Raji (cell line): Measurements from ENCODE around the gene RIC3.

ENCODE experiments used
- POLR2A ChIP-seq: IDR thresholded peaks from 2 replicates; pipeline ENCODE4 v1.6.1; 2011; ENCODE audit warnings: low read depth, low read length, control low read depth; ENCODE audit not compliant: insufficient read depth

The RIC3 gene

GRCh38 chr11:8086571-8086970, 82.3 kb downstream of the RIC3 start:
- TF ChIP-seq POLR2A, result no peak

- no peak for TF ChIP-seq POLR2A
Measured at GRCh38 chr11:8086001-8086479, 82.8 kb downstream of the RIC3 start.

GRCh38 chr11:8085011-8085645, 83.7 kb downstream of the RIC3 start:
- TF ChIP-seq POLR2A, result no peak

GRCh38 chr11:8084352-8084751, 84.5 kb downstream of the RIC3 start:
- no peak for TF ChIP-seq POLR2A

GRCh38 chr11:8083871-8084281, 84.9 kb downstream of the RIC3 start:
- no peak for TF ChIP-seq POLR2A

GRCh38 chr11:8083088-8083395, 85.8 kb downstream of the RIC3 start:
- no peak for TF ChIP-seq POLR2A

- TF ChIP-seq POLR2A, result no peak
Measured at GRCh38 chr11:8082391-8083087, 86.3 kb downstream of the RIC3 start.

- TF ChIP-seq POLR2A, result no peak
Measured at GRCh38 chr11:8081591-8082250, 87.1 kb downstream of the RIC3 start.

GRCh38 chr11:8080674-8081590, 87.9 kb downstream of the RIC3 start, which contains the start of gene TUB:
Gene TUB (plus strand): TSS chr11:8081211. CDS start chr11:8081511, 300 bp downstream.
- no peak for TF ChIP-seq POLR2A

- TF ChIP-seq POLR2A, result no peak
Measured at GRCh38 chr11:8080069-8080670, 88.7 kb downstream of the RIC3 start.

- TF ChIP-seq POLR2A, result no peak
Measured at GRCh38 chr11:8079111-8079675, 89.6 kb downstream of the RIC3 start.

GRCh38 chr11:8075119-8075726, 93.6 kb downstream of the RIC3 start:
- no peak for TF ChIP-seq POLR2A

- no peak for TF ChIP-seq POLR2A
Measured at GRCh38 chr11:8071616-8072581, 96.9 kb downstream of the RIC3 start.
